Inflammatory macrophage treated with lipopolysaccharide for 4 hours (primary cell): Measurements from ENCODE around the gene TMPRSS11B.
A peak's percentile ranks its signal among the peaks of the same experiment; 100 is the strongest.
"Not testable (repeated sequence)": the region's sequence is repeated elsewhere in the genome, so short reads cannot be mapped to it uniquely, and the experiment has no call there.

Source experiments
- DNase-seq: peaks from one replicate; pipeline ENCODE4 v3.0.0-alpha.2; 2020

The TMPRSS11B gene

GRCh38 chr4:68216501-68216900, 29.0 kb downstream of the TMPRSS11B start:
- DNase-seq = no peak

GRCh38 chr4:68209003-68209402, 36.5 kb downstream of the TMPRSS11B start:
- no peak for DNase-seq

GRCh38 chr4:68194305-68194704, 51.2 kb downstream of the TMPRSS11B start:
- not testable (repeated sequence) for DNase-seq

DNA sequence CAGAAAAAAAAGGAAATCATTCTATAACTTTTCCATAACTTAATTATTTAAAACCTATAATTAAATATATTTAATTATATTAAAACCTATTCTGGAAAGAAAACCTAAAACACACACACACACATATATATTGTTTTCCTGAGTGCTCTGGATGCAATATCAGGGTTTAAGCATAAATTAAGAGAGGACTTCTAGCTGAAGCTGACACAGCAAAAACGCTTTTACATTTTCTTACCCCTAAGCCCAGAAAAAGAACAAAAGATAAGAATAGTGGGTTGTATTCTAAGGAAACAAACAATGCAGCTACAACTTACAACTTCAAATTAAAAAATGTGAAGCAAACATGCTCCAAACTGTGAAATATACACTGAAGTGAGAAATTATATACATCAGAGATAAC, 52.3 kb downstream of the TMPRSS11B start:
- DNase-seq = no peak

GRCh38 chr4:68187145-68187544, 58.3 kb downstream of the TMPRSS11B start:
- no peak for DNase-seq

GRCh38 chr4:68184923-68185322, 60.6 kb downstream of the TMPRSS11B start:
- no peak for DNase-seq

GRCh38 chr4:68183417-68183816, 62.1 kb downstream of the TMPRSS11B start:
- DNase-seq = peak; percentile 74

- no peak for DNase-seq
These were observed 63.1 kb downstream of the TMPRSS11B start for GRCh38 chr4:68182382-68182820.

- DNase-seq = peak; percentile 77
These were observed 64.5 kb downstream of the TMPRSS11B start for GRCh38 chr4:68180849-68181526.

DNA sequence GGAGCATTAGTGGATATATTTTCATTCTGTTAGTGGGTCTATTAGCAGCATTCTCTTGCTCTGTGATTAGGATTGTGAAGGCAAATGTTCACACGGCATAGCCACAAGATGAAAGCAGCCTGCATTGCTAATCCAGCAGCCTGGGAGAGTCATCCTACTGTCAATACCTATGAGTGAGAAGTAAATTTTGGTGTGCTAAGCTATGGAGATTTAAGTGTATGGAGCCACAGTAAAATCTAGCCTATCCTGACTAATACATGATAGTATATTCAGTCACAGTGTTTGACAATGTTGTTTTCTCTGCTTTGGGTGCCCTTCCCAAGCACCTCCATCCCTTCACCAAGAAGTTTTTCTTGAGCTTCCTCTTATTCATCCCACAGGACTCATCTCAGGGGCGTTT, 68.6 kb downstream of the TMPRSS11B start:
- no peak for DNase-seq
